HG02763 (cell line): Measurements from ENCODE around the gene WDR1.

ENCODE experiments used
- ATAC-seq: cut with Tn5 transposase; IDR thresholded peaks from one replicate; pipeline ENCODE4 v1.9.1; 2021; ENCODE audit warnings: mild to moderate bottlenecking, moderate library complexity; ENCODE audit not compliant: unreplicated experiment

WDR1 gene

GRCh38 chr4:10085828-10086505 lies 30.6 kb downstream of the WDR1 start:
- ATAC-seq: no peak

- no peak for ATAC-seq
These were observed 31.2 kb downstream of the WDR1 start for GRCh38 chr4:10085386-10085785.

- ATAC-seq: no peak
These were observed 31.8 kb downstream of the WDR1 start for GRCh38 chr4:10084651-10085358.

GRCh38 chr4:10083861-10084641 lies 32.5 kb downstream of the WDR1 start:
- ATAC-seq: no peak

GRCh38 chr4:10083331-10083771 lies 33.2 kb downstream of the WDR1 start:
- no peak for ATAC-seq

GRCh38 chr4:10082459-10083272 lies 33.9 kb downstream of the WDR1 start:
- no peak for ATAC-seq

- ATAC-seq: no peak
These were observed 34.6 kb downstream of the WDR1 start for GRCh38 chr4:10082047-10082446.

GRCh38 chr4:10081218-10081606 lies 35.4 kb downstream of the WDR1 start:
- no peak for ATAC-seq

- ATAC-seq: no peak
These were observed 35.9 kb downstream of the WDR1 start for GRCh38 chr4:10080589-10081217.

- no peak for ATAC-seq
These were observed 36.5 kb downstream of the WDR1 start for GRCh38 chr4:10079912-10080588.

- no peak for ATAC-seq
These were observed 37.3 kb downstream of the WDR1 start for GRCh38 chr4:10079256-10079655.

- no peak for ATAC-seq
These were observed 37.9 kb downstream of the WDR1 start for GRCh38 chr4:10078481-10079233.

GRCh38 chr4:10077483-10078335 lies 38.9 kb downstream of the WDR1 start:
- ATAC-seq: no peak

- ATAC-seq: no peak
These were observed 39.5 kb downstream of the WDR1 start for GRCh38 chr4:10077076-10077475.

- no peak for ATAC-seq
These were observed 40.6 kb downstream of the WDR1 start for GRCh38 chr4:10075953-10076391.

- ATAC-seq: no peak
These were observed 41.3 kb downstream of the WDR1 start for GRCh38 chr4:10075158-10075863.

GRCh38 chr4:10074767-10075105 lies 41.9 kb downstream of the WDR1 start:
- ATAC-seq: no peak
